Right lobe of liver (tissue), 4 donors: Measurements from ENCODE around the gene NRBF2.

ENCODE experiments used
- POLR2A ChIP-seq: fragments of 450-650 bp; IDR thresholded peaks from one replicate; pipeline ENCODE4 v1.6.1; 2017; ENCODE audit warnings: antibody characterized with exemption, mild to moderate bottlenecking
- TF ChIP-seq, protein P1 (sequence below), 4 donors: fragments of 200-600 bp in 3 of 4; fragments of 450-650 bp in 1 of 4; IDR thresholded peaks; one replicate each; pipeline versions ENCODE4 v1.5.1 to v1.8.0; 2016 to 2022; ENCODE audit warnings: antibody characterized with exemption in 4 of 4, mild to moderate bottlenecking in 2 of 4
- donor health status: DM: no; HTN: no; CAD: no.
- donor health status: DM: no; HTN: no; CAD: no.
- donor health status: DM: no; HTN: yes; CAD: no.

DNA sequence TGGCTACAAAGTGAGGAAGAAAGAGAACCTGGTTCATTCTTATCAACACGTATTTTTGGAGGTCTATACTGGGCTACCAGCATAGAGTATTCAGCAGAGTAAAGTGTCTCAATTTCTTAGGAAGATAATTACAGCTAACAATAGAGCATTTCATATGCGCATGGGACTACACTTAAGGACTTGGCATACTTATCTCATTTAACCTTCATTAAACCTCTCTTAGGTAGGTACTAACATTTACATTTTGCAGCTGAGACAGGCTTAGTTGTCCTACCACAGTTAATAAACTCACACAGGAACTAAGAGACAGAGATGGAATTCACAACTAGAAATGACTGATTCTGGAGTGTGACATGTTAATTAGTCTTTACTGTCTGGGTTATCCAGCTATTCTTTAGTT, 66.6 kb downstream of the NRBF2 start:
- no peak for TF ChIP-seq POLR2A
- TF ChIP-seq, protein P1, sequence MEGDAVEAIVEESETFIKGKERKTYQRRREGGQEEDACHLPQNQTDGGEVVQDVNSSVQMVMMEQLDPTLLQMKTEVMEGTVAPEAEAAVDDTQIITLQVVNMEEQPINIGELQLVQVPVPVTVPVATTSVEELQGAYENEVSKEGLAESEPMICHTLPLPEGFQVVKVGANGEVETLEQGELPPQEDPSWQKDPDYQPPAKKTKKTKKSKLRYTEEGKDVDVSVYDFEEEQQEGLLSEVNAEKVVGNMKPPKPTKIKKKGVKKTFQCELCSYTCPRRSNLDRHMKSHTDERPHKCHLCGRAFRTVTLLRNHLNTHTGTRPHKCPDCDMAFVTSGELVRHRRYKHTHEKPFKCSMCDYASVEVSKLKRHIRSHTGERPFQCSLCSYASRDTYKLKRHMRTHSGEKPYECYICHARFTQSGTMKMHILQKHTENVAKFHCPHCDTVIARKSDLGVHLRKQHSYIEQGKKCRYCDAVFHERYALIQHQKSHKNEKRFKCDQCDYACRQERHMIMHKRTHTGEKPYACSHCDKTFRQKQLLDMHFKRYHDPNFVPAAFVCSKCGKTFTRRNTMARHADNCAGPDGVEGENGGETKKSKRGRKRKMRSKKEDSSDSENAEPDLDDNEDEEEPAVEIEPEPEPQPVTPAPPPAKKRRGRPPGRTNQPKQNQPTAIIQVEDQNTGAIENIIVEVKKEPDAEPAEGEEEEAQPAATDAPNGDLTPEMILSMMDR (IDR thresholded peaks at IDR 0.05): no peak
